ENCODE results near the gene RASA3. TPM values are rescaled to one million over a fixed set of nuclear protein-coding genes. Genes with fewer than 3 reads are reported as not detected.

The RASA3 gene
- total RNA-seq, 1 donor from 2014 or later, result 41.1 TPM

- Histone ChIP-seq H4K20me1 (ENCODE audit: insufficient read depth, low read length) (no peaks in the 10 kb centered on the region), H3K27me3 (ENCODE audit: insufficient read depth, low read length) (peaks cover 12% of the 10 kb centered on the region), H3K79me2 (ENCODE audit: insufficient read depth, low read length) (no peaks in the 10 kb centered on the region), H3K36me3 (ENCODE audit: insufficient read depth, low read length) (no peaks in the 10 kb centered on the region), H3K27ac (ENCODE audit: low read depth, low read length) (no peak overlapping the region), H3K4me2 (ENCODE audit: low read length) (no peak overlapping the region), H2AFZ (ENCODE audit: low read depth, low read length) (no peak overlapping the region), H3K4me1 (ENCODE audit: insufficient read depth, low read length) (no peaks in the 10 kb centered on the region), H3K4me3 (ENCODE audit: insufficient read depth, low read depth, low read length) (no peak overlapping the region), H3K9ac (ENCODE audit: low read length) (no peak overlapping the region), H3K9me3 (ENCODE audit: insufficient read depth, low read depth, low read length) (no peaks in the 10 kb centered on the region)
- DNase-seq (ENCODE audit: low read depth), result no peak
- Mint-ChIP-seq H3K4me1 (ENCODE audit: low read depth, unreplicated experiment) (peaks cover 5% of the 10 kb centered on the region), H3K27ac (ENCODE audit: unreplicated experiment) (peak overlapping the region; percentile 31), H3K9me3 (ENCODE audit: unreplicated experiment) (no peaks in the 10 kb centered on the region), H3K4me3 (ENCODE audit: unreplicated experiment) (no peak overlapping the region), H3K36me3 (ENCODE audit: low read depth, unreplicated experiment) (no peaks in the 10 kb centered on the region), H3K27me3 (ENCODE audit: low read depth, unreplicated experiment) (peaks cover 37% of the 10 kb centered on the region)
- TF ChIP-seq, protein P1, sequence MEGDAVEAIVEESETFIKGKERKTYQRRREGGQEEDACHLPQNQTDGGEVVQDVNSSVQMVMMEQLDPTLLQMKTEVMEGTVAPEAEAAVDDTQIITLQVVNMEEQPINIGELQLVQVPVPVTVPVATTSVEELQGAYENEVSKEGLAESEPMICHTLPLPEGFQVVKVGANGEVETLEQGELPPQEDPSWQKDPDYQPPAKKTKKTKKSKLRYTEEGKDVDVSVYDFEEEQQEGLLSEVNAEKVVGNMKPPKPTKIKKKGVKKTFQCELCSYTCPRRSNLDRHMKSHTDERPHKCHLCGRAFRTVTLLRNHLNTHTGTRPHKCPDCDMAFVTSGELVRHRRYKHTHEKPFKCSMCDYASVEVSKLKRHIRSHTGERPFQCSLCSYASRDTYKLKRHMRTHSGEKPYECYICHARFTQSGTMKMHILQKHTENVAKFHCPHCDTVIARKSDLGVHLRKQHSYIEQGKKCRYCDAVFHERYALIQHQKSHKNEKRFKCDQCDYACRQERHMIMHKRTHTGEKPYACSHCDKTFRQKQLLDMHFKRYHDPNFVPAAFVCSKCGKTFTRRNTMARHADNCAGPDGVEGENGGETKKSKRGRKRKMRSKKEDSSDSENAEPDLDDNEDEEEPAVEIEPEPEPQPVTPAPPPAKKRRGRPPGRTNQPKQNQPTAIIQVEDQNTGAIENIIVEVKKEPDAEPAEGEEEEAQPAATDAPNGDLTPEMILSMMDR (IDR thresholded peaks at IDR 0.05; ENCODE audit: insufficient read depth, low read depth, low read length), result no peak
- no peak for TF ChIP-seq EZH2 (IDR thresholded peaks at IDR 0.05; ENCODE audit: insufficient read depth, low read length)
- FAIRE-seq, result no peak
Observed at GRCh38 chr13:114152831-114153371, 20.5 kb upstream of the RASA3 start.

DNA sequence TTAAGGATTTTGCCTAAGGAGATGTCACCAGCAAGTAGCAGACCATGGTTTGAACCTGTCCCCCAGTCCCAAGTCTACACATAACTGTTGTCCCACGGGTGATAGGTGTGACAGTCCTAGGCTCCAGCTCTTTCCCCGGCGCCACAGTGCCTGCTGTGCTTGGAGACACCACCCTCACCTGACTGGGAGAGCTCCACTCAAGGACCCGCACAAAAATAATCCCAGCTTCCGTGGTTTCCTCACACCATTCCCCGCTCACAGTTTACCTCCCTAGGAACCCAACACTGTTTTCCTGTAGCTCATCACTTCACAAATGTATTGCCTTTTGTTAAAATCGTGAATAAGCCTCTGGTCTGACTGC lies 19.8 kb upstream of the RASA3 start:
- no peak overlapping the region for H3K9ac ChIP-seq (ENCODE audit: low read length)
- H3K9me3 Mint-ChIP-seq (ENCODE audit: unreplicated experiment), result no peaks in the 10 kb centered on the region

More for the DNA sequence above, 19.8 kb upstream of the RASA3 start:
- Histone ChIP-seq H2AFZ (ENCODE audit: low read depth, low read length) (no peak overlapping the region), H4K20me1 (ENCODE audit: insufficient read depth, low read length) (no peaks in the 10 kb centered on the region), H3K4me2 (ENCODE audit: low read length) (no peak overlapping the region), H3K36me3 (ENCODE audit: insufficient read depth, low read length) (no peaks in the 10 kb centered on the region), H3K27ac (ENCODE audit: low read depth, low read length) (no peak overlapping the region), H3K4me3 (ENCODE audit: insufficient read depth, low read depth, low read length) (no peak overlapping the region), H3K4me1 (ENCODE audit: insufficient read depth, low read length) (no peaks in the 10 kb centered on the region), H3K9me3 (ENCODE audit: insufficient read depth, low read depth, low read length) (no peaks in the 10 kb centered on the region), H3K27me3 (ENCODE audit: insufficient read depth, low read length) (peaks cover 12% of the 10 kb centered on the region), H3K79me2 (ENCODE audit: insufficient read depth, low read length) (no peaks in the 10 kb centered on the region)
- TF ChIP-seq, protein P1 (IDR thresholded peaks at IDR 0.05; ENCODE audit: insufficient read depth, low read depth, low read length), result no peak
- no peak for TF ChIP-seq EZH2 (IDR thresholded peaks at IDR 0.05; ENCODE audit: insufficient read depth, low read length)
- Mint-ChIP-seq H3K4me1 (ENCODE audit: low read depth, unreplicated experiment) (peaks cover 5% of the 10 kb centered on the region), H3K27me3 (ENCODE audit: low read depth, unreplicated experiment) (peaks cover 36% of the 10 kb centered on the region), H3K27ac (ENCODE audit: unreplicated experiment) (no peak overlapping the region), H3K36me3 (ENCODE audit: low read depth, unreplicated experiment) (no peaks in the 10 kb centered on the region), H3K4me3 (ENCODE audit: unreplicated experiment) (no peak overlapping the region)
- DNase-seq (ENCODE audit: low read depth) (no peak), FAIRE-seq (no peak)

Measured in astrocyte (in vitro differentiated cells and primary cell).